LNCaP clone FGC (cell line): ENCODE data around the gene EML1.

Experiments
- DNase-seq: peaks from one replicate; pipeline ENCODE4 v3.0.0-alpha.2; 2011; ENCODE audit warnings: low read depth
- H3K4me3 ChIP-seq: 2 replicates; pipeline ENCODE4 v1.5.1; 2011; ENCODE audit warnings: mild to moderate bottlenecking, low read depth, low read length, control low read depth
- TF ChIP-seq, protein P1 (sequence below): IDR thresholded peaks from 2 replicates; pipeline ENCODE4 v1.5.1; 2012; ENCODE audit warnings: mild to moderate bottlenecking; ENCODE audit not compliant: control insufficient read depth, insufficient read depth; ENCODE audit errors: extremely low read depth

Gene EML1

DNA sequence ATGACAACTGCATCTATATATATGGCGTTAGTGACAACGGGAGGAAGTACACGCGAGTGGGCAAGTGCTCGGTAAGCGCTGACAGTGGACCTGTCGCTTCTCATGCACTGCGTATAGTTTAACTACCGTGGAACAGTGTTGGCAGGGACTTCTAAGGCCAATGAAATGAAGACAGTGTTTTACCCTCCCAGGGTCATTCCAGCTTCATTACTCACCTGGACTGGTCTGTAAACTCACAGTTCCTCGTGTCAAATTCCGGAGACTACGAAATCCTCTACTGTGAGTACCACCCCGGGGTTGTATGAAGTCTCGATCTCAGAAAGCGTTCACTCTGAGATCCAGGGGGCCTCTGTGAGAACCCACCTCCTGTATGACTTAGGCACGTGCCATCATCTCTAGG lies 142.8 kb downstream of the EML1 start:
- H3K4me3 ChIP-seq = no peak overlapping the region
- DNase-seq = no peak
- TF ChIP-seq, protein P1, sequence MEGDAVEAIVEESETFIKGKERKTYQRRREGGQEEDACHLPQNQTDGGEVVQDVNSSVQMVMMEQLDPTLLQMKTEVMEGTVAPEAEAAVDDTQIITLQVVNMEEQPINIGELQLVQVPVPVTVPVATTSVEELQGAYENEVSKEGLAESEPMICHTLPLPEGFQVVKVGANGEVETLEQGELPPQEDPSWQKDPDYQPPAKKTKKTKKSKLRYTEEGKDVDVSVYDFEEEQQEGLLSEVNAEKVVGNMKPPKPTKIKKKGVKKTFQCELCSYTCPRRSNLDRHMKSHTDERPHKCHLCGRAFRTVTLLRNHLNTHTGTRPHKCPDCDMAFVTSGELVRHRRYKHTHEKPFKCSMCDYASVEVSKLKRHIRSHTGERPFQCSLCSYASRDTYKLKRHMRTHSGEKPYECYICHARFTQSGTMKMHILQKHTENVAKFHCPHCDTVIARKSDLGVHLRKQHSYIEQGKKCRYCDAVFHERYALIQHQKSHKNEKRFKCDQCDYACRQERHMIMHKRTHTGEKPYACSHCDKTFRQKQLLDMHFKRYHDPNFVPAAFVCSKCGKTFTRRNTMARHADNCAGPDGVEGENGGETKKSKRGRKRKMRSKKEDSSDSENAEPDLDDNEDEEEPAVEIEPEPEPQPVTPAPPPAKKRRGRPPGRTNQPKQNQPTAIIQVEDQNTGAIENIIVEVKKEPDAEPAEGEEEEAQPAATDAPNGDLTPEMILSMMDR = no peak

DNA sequence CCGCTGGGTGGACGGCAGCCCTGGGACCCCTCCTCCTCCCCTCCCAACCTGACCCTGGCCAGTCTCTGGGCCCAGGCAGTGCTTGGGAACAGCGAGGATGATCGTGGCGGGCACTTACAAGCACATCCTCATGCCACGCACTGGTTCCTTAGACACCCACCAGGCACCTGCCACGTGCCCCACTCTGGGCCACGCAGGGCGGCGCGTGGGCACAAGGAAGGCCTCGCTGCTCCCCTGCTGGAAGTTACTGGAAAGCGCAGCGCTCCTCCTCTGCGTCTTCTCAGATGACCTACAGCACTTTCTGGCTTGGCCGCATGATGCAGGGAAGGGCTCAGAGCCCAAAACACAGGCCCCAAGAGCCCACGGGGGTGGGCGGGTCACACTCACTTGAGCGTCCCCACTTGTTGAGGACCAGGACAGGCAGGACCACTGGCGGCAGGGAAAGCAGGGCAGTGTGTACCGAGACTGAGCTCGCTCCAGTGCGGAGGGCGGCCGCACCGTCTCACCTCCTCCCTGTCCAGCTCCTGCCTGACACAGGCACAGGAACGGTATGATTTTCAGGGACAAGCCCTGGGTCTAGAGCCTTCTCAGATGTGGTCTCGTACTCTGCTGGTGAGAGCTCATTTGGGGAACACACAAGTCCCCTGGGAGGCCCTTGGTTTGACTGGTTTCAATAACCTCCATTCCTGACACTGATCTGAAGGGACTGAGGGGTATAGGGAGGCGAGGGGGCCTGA lies 143.7 kb downstream of the EML1 start:
- TF ChIP-seq, protein P1 = no peak
- H3K4me3 ChIP-seq = no peak overlapping the region
- no peak for DNase-seq

DNA sequence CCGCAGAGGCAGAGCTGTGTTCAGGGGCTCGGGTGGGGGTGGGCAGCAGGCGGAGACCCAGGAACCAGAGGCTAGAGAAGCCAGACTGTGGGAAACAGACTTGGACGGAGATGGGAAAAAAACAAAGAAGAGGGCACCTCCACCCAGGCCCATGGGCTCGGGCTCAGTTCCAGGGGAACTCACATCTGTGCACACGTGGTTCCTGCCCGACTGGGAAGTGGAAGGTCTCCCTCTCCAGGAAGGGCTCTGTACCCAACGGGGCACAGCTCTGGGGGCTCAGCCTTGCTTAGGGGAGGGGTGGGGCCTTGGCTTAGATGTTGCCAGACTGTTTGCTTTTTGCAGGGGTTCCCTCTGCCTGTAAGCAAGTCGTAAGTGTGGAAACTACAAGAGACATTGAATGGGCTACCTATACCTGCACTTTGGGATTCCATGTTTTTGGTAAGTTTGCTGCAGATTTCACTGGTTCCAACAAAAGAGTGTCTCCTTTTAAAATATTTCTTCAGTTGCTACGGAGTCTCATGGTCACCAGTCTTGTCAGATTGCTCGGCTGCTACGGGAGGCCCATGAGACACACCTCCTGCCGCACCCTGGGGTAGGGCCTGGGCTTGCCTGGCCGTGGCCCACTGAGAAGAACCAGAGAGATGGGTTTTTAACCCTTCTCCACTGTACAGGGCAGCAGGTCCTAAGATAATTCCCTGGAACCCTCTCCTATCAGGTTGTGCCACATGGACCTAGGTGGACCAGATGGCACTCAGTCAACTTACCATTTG lies 144.4 kb downstream of the EML1 start:
- H3K4me3 ChIP-seq = no peak overlapping the region
- DNase-seq = no peak
- TF ChIP-seq, protein P1 = no peak

DNA sequence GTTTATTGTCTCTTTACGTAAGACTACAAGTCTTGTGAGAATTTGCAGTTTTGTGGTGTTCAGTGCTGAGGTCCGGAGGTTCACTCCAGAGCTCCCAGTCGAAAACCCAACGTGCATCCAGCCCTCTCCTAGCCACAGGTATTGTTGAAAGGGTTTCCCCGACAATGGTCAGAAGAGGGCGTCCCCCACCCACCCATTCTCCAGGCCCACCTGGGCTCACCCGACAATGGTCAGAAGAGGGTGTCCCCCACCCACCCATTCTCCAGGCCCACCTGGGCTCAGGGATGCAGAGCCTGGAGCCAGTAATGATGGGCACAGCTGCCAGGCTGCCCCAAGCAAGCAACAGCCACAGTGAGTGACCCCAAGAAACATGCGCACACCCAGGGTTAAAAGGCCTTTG lies 145.2 kb downstream of the EML1 start:
- TF ChIP-seq, protein P1 = no peak
- DNase-seq = no peak
- no peak overlapping the region for H3K4me3 ChIP-seq

DNA sequence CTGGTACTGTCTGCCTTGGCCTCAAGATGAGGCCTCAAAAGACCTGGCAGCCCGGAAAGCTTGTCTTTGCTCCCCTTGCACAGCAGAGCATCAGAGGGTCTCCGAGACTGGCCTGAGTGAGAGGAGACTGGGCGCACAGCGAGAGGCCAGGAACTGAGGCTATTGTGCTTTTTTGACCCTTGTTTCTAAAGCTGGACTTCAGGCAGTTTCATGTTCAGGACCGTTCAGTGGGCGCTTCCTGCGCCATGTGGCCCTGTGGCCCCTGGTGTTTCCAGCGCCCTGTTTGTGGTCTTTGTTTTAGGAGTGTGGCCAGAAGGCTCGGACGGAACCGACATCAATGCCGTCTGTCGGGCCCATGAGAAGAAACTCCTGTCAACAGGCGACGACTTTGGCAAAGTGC lies 145.7 kb downstream of the EML1 start:
- TF ChIP-seq, protein P1 = no peak
- DNase-seq = no peak
- H3K4me3 ChIP-seq = no peak overlapping the region

DNA sequence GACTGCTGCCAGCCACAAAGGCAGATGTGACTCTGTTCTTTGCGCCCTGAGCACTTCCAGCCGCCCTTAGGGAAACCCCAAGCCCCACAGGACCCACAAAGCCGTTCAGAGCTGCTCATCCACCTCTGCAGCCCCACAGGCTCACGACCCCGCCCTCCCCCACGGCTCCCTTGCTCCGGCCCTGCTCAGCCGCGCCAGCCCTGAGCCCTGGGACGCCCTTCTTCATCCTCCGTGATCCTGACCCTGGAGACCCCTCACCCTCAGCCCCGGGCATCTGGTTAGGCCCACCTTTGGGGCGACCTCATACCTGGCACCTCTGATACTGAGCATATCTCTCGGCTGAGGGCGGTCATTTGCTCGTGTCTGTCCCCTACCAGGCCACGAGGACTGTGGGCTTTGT lies 146.2 kb downstream of the EML1 start:
- no peak overlapping the region for H3K4me3 ChIP-seq
- TF ChIP-seq, protein P1 = no peak
- no peak for DNase-seq

DNA sequence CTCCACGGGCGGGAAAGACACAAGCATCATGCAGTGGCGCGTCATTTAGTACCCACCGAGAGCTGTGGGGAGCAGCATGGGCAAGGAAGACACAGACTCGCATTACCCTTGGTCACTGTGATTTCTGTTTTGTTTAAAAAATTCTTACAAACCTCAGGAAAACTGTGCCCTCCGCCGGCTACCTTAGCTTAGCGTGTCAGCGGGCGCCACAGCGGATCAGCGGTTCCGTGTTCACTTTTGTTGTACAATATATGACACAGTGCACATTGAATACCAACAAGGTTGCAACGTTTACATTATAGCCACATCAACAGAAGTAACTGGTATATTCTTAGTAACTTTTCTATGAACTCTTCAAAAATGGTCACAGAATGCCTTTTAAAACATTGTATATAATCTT lies 146.9 kb downstream of the EML1 start:
- no peak overlapping the region for H3K4me3 ChIP-seq
- no peak for DNase-seq
- TF ChIP-seq, protein P1 = no peak
